M059J (cell line): ENCODE measurements around the gene ITGB5. TPM values are rescaled to one million over a fixed set of nuclear protein-coding genes. Genes with fewer than 3 reads are reported as not detected.
A peak's percentile ranks its signal among the peaks of the same experiment; 100 is the strongest.

Source experiments
- DNase-seq: peaks from one replicate; pipeline ENCODE4 v3.0.0-alpha.2; 2012; ENCODE audit warnings: low read depth
- total RNA-seq: library from RNA; depleted of rRNA; stranded (reverse); fragments of >200 nt; shearing (Covaris generic); gene quantifications from 2 replicates; pipeline ENCODE4 v1.2.3, GENCODE V29; 2014

ITGB5 gene
- total RNA-seq, 1 experiment from 2014 or later = 224 TPM

- DNase-seq = no peak
Observed at GRCh38 chr3:124896824-124897526, 9.8 kb upstream of the ITGB5 start.

DNA sequence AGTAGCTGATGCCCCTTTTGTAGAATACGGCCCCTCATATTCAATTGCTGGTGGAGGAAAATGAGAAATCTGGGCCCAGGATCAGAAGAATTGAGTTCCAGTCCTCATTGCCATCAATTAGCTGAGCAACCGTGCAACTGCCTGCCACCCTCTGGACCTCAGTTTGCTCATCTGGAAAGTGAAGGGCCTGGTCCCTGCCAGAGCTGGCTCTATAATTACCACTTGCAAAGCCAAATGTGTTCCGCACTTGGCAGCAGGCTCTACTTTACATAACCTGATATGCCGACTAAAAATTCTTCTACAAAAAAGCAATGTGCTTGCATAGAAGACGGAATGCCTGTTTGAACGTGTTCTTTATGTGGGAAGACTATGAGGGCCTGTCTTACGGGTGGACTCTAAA lies 8.6 kb upstream of the ITGB5 start:
- no peak for DNase-seq

- no peak for DNase-seq
Observed at GRCh38 chr3:124893526-124893925, 6.4 kb upstream of the ITGB5 start.

DNA sequence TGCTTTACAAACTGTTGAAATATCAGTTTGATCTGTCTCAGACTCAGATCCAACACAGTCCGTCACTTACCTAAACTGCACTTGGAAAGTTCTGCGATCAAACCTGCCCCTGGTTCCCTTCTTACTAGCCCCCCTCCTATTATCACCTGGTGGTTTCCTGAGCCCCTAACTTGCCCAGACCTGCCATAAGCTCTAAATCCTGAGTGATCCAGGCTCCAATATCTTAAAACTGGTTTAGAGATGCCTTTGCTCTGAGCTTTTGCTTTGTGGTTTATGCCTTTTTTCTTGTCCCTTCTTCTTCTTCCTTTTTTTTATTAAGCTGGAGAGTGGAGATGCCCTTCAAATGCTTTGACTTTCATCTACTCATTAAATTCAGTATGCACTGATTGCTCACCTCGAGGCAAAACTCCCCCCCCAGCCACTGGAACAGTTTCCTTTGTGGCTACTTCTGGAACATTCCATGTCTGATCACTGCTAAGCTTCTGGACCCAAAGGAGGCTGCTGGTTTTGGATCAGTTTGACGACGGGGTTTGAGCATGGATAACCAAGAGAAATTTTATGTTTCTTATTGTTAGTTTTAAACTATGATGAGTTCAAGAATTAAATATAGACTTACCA lies 3.5 kb upstream of the ITGB5 start:
- no peak for DNase-seq

DNA sequence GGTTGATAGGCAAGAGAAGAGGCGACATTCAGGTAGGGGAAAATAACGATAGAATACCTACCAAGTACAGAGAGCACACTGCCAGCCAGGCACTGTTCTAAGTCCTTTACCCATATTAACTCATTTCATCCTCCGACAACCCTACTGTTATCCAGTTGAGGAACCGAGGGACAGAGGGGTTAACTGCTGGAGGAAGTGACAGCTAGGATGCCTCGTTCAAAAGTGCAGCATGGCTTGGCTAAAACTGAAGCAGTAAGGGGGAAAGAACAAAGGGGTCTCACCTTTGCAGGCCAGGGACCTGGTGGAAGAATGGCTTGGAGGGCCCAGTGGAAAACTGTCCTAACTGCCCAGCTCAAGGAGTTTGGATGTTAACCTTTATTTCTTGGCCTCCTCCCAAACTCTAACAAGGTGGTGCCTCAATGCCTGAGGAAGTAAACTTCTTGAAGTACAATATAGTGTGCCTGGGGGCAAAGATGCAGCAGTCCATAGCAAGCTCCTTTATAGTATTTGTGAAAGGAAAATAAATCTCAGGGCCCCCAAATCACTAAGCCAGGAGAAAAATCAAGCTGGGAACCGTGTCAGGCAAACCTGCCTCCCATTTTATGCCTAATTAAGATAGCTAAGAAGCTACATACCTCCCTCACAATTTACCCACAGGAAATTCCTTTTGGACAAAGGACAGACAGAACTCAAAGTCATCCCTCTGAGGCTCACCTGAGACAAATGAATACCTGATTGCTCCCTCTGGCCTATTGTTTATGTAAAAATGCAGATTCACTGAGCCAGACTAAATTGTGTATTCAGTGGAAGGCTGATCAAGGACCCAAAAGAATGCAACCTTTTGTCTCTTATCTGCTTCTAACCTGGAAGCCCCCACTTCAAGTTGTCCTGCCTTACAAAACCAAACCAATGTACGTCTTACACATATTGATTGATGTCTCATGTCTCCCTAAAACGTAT lies 1.6 kb upstream of the ITGB5 start:
- no peak for DNase-seq

DNA sequence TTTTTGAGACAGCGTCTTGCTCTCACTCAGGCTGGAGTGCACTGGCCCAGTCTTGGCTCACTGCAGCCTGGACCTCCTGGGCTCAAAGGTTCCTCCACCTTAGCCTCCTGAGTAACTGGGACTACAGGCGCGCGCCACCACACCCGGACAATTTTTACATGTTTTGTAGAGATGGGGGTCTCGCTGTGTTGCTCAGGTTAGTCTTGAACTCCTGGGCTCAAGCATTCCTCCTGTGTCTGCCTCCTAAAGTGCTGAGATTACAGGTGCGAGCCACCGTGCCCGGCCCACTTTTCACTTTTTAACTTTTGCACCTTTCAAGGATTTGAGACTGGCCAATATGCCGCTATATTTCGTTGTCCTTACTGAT lies 750 bp upstream of the ITGB5 start:
- no peak for DNase-seq

DNA sequence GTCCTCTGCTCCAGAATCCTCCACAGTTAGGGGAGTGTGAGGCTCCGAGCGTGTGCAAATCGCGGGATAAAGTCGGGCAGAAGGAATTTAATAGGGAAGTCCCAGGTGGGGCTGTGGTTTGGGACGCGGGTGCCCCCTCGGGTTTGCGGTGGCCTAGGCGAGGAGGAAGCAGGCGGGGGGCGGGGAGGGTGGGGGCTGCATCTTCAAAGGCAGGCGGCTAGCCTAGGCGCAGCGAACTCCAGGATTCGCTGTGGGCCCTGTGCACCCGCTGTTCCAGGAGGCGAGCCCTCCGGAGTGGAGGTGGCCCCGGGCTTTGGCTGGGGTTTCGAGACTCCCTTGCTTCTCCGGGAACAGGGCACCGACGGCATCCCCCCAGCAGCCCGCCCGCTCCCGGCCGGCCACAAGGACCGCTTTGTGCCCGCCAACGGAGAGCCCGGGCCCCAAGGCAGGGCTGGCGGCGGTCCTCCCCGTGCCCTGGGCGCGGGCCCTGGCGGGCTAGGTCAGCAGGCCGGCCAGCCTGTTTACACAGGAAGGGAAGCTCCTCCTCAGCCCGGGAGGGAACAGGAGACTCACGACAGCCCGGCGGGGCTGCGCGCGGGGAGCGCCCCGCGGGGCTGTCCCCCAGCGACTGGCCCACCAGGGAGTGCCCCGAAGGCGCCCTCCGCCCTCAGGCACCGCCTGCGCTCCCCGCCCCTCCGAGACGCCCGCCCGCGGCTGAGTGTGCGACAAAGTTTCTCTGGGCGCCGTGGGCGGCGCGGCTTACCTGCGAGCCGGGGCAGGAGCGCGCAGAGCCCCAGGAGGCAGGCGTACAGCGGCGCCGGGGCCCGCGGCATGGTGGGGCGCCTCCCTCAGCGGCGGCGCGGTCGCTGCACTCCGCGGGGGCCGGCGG lies 753 bp downstream of the ITGB5 start:
- DNase-seq = peak; percentile 73

- peak; percentile 32 for DNase-seq
Observed at GRCh38 chr3:124885466-124886167, 1.5 kb downstream of the ITGB5 start.

GRCh38 chr3:124884474-124885101 lies 2.6 kb downstream of the ITGB5 start:
- DNase-seq = no peak

DNA sequence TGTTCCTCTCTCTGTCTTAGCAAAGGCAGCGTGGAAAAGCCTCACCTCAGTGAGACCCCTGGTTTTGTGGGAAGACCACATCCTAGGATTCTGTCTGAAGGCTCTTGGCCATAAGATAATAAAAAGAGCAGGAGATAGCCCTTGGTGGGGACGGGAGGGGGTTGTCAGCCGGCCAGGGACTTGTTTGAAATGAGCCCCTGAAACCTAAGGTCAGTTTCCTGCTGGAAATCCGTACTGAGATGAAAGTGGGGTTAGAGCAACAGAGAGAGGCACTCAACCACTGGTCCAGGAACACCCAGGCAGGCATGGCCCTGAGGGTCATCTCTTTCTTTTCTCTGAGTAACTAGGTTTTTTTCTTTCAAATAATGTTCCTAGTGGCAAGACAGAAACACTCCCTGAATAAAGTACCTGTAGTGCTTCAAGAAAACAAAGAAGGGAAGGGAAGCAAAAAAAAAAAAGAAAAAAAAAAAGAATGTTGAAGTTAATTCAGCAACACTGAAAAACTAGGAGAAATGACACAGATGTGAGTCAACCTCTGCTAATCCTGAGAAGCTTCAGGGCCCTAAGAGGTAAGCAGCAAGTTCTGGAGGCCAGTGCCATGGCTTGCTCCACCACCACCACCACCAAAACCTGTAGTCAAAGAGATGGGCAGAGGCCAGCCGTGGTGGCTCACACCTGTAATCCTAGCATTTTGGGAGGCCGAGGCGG lies 3.2 kb downstream of the ITGB5 start:
- DNase-seq = peak; percentile 75

DNA sequence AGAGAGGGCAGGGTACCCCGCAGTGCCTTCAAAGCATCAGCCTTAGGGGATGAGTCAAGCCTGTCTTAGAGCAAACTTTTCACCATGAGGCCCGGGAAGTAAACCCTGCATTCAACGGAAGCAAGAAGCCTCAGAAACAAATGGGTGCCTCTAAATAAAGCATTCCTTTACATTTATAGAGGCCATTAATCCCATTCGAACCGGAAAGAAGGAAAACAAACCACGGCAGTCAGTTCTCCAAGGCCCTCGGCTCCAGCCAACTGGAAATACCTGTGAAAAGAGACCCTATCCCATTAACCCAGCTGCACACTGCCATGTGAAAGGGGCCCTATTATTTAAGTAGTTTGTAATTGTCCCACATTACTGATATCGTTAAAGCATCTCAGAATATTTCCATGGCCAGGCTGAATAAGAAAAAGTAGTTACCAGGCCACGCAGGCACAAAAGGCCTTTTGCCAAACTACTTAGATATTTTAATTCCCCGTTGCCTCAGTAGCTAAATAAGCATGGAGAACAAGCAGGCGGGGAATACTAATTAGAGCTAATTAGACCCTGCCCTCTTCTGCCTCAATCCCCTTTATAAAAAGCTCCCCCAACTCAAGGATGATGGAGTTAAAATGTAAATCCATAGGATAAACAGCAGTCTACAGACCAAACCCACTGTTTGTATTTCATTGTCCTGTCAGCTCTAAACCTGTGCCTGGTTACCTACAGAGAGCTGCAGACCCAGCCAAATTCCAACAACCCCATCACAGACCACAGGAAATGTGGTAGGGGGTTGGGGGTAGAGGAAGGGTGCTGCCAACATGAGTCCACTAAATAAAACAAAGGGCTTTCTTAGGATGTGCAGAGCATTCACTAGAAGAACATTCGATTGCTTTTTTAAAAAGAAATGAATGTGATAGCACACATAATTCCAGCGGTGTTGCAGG lies 4.1 kb downstream of the ITGB5 start:
- peak; percentile 52 for DNase-seq

DNA sequence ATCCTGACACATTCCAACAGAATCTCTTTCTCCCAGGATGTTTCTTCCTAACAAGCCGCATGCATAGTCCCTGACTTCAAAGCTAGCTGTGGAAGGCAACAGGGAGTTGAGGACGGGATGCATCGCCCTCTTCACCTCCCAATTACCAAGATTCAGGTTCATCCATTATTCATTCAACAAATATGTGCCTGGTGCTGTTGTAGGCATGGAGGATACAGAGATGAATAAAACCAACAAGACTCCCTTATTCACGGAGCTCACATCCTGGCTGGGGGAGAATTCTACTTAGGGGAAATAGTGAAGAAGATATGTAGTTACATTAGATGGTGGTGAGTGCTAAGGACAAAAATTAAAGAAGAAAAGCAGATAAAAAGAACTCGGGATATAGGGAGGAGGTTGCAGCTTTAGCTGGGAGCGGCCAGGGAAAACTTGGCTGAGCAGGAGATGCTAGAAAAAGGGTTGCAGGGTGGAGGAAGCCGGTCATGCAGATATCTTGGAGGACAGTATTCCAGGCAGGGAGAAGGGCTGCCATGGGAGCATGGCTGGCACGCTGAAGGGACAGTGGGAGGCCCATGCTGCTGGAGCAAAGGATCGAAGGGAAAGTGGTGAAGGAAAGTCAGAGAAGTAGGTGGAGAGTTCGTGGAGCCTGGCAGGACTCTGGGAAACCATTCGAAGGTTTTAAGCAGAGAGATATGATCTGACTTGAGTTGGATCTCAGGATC lies 5.0 kb downstream of the ITGB5 start:
- DNase-seq = peak; percentile 33

DNA sequence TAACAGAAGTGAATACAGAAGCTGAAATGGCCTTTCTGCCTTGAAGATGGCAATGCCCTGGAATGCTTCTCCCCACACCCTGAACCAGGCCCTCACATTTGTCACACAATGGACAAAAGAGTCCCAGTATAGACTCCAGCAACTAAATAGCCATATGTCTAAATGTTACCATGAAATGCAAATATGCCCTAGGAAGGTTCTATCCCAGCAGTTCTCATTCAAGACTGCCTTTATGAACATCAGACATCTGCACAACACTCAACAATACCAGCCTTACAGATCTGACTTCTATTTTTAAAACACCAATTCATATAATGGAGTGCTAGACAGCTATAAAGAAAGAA lies 7.9 kb downstream of the ITGB5 start:
- DNase-seq = no peak

- DNase-seq = peak; percentile 99
Observed at GRCh38 chr3:124878561-124879336, 8.4 kb downstream of the ITGB5 start.

DNA sequence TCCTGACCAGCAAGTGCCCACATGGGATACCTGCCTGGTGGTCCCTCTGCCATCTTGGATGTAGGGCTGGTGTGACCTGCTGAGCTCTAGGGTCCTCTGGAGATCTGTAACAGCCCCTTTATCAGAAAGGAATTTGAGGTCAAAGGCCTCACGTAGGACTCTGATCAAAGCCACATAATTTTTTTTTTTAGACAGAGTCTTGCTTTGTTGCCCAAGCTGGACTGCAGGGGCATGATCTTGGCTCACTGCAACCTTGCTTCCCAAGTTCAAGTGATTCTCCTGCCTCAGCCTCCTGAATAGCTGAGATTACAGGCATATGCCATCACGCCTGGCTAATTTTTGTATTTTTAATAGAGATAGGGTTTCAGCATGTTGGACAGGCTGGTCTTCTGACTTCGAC lies 9.5 kb downstream of the ITGB5 start:
- no peak for DNase-seq

DNA sequence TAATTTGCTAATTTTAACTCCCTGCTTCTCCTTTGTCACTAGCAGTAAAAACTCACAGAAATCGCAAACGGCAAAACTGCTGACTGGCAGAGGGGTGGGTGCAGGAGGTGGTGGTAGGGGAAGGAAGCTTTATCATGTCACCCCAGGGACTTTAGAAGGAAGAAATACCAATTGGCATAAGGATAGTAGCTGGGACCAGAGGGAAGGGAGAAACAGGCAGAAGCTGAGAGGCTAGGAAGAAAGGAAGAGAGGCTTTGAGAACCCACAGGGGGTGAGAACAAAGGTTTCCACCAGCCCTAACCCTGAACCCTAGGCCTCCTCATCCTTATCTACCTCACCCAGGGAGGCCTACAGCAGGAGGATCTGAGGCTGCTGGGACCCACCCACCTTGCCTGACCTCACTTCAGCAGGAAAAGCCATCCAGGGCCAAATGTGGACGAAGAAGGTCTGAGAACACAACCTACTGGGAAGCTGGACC lies 10.7 kb downstream of the ITGB5 start:
- DNase-seq = no peak

DNA sequence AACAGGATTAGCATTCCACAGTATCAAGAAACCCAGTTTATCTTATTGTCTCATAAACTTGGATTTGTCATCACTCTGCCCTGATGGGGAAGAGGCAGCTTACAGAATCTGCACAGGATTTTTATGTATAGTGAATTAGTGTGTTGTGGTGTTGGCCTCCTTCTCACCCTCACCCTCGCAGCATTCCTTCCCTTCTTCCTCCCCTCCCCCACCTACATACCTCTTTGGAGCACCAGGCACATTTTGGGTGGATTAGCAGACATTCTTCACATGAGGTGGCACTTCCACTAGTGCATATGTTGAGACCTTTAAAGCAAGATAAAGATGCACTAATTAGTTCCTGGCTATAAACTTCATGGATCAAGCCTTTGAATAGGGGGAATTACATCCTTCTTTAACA lies 13.9 kb downstream of the ITGB5 start:
- DNase-seq = peak; percentile 40
